GM12878 (cell line): ENCODE measurements around the gene SNTA1. TPM values are rescaled to one million over a fixed set of nuclear protein-coding genes. Genes with fewer than 3 reads are reported as not detected.

Experiments
- ATAC-seq: fragments of 200-7000 bp; cut with Tn5 transposase; 3 replicates; pipeline ENCODE4 v1.9.1; 2020; ENCODE audit warnings: mild to moderate bottlenecking, moderate library complexity
- BruUV-seq: library from RNA; stranded (reverse); fragments of 400-500 nt; replicated peaks from 2 replicates; lab custom pipeline; 2021; lab: Mats Ljungman, UMichigan
- CTCF ChIA-PET: fragments of 300-600 bp; sonication (Branson Sonifier 250); formaldehyde crosslinking; extraction: SDS; loops from one replicate; lab custom pipeline; 2021; ENCODE audit warnings: inconsistent platforms; lab: Yijun Ruan, JAX
- POLR2A ChIA-PET: fragments of 350-600 bp; formaldehyde crosslinking; extraction: SDS; loops from one replicate; lab custom pipeline; 2021; ENCODE audit warnings: inconsistent platforms; lab: Charles Lee
- RAD21 ChIA-PET: fragments of 300-600 bp; sonication (Branson Sonifier 250); formaldehyde crosslinking; loops from one replicate; lab custom pipeline; 2023; ENCODE audit warnings: antibody characterized with exemption; ENCODE audit not compliant: unreplicated experiment; lab: Charles Lee
- SMC1A ChIA-PET: fragments of 300-600 bp; sonication (Branson Sonifier 250); formaldehyde crosslinking; loops from one replicate; lab custom pipeline; 2023; ENCODE audit not compliant: unreplicated experiment, uncharacterized antibody; lab: Charles Lee
- DNase-seq: peaks from one replicate; pipeline ENCODE4 v3.0.0-alpha.2; 2011; ENCODE audit warnings: low read depth, low spot score
- FAIRE-seq: peaks from 3 replicates; lab custom pipeline; 2011; peaks lifted over from hg19 to GRCh38; lab: Jason Lieb, UNC
- H2AFZ ChIP-seq: 2 replicates; pipeline ENCODE4 v1.6.0; 2011; ENCODE audit warnings: low read depth, low read length, control low read depth; ENCODE audit not compliant: control insufficient read depth
- H3K27ac ChIP-seq: 2 replicates; pipeline ENCODE4 v1.5.1; 2011; ENCODE audit warnings: control low read depth; ENCODE audit not compliant: control insufficient read depth, insufficient read depth
- H3K27me3 ChIP-seq, 2 experiments: replicated peaks in 1 of 2; 2 replicates each; pipeline versions ENCODE4 v1.6.0 to v1.6.1; 2011; ENCODE audit warnings: low read length in 1 of 2; ENCODE audit not compliant: control insufficient read depth in 2 of 2, insufficient read depth in 2 of 2
- H3K36me3 ChIP-seq, 2 experiments: 2 replicates each; pipeline ENCODE4 v1.5.1; 2011; ENCODE audit warnings: low read length in 1 of 2; ENCODE audit not compliant: control insufficient read depth in 2 of 2, insufficient read depth in 2 of 2
- H3K4me1 ChIP-seq: 2 replicates; pipeline ENCODE4 v1.6.1; 2011; ENCODE audit warnings: mild to moderate bottlenecking, low read length, moderate library complexity, mixed read lengths; ENCODE audit not compliant: control insufficient read depth, insufficient read depth
- H3K4me2 ChIP-seq: 2 replicates; pipeline ENCODE4 v1.6.0; 2011; ENCODE audit warnings: control low read depth; ENCODE audit not compliant: control insufficient read depth, insufficient read depth
- H3K4me3 ChIP-seq: fragments of 200-600 bp; sonication (generic); 2 replicates; pipeline ENCODE4 v1.5.1; 2016
- H3K79me2 ChIP-seq: 2 replicates; pipeline ENCODE4 v1.6.0; 2011; ENCODE audit warnings: low read length; ENCODE audit not compliant: control insufficient read depth, insufficient read depth
- H3K9ac ChIP-seq: 2 replicates; pipeline ENCODE4 v1.8.0; 2011; ENCODE audit warnings: low read length, control low read depth, mixed read lengths; ENCODE audit not compliant: control insufficient read depth, insufficient read depth
- H3K9me3 ChIP-seq: replicated peaks from 3 replicates; pipeline ENCODE4 v1.5.1; 2011; ENCODE audit warnings: mild to moderate bottlenecking, low read length; ENCODE audit not compliant: control insufficient read depth, insufficient read depth
- H4K20me1 ChIP-seq: 2 replicates; pipeline ENCODE4 v1.6.0; 2011; ENCODE audit not compliant: control insufficient read depth, insufficient read depth
- BRCA1 ChIP-seq: IDR thresholded peaks from 2 replicates; pipeline ENCODE4 v1.6.1; 2011; ENCODE audit warnings: low read depth, low read length, improper control_type of control experiment
- CBFB ChIP-seq: IDR thresholded peaks from 2 replicates; pipeline ENCODE4 v1.6.1; 2016; ENCODE audit warnings: antibody characterized with exemption, low read depth
- CHD1 ChIP-seq: IDR thresholded peaks from 2 replicates; pipeline ENCODE4 v1.6.1; 2012; ENCODE audit warnings: low read depth, low read length, improper control_type of control experiment
- FOS ChIP-seq: IDR thresholded peaks from 3 replicates; pipeline ENCODE4 v1.6.1; 2011; ENCODE audit warnings: borderline replicate concordance; ENCODE audit not compliant: insufficient read length; ENCODE audit errors: extremely low read depth
- JUNB ChIP-seq: IDR thresholded peaks from 2 replicates; pipeline ENCODE4 v1.6.1; 2016; ENCODE audit warnings: antibody characterized with exemption, mild to moderate bottlenecking
- KLF5 ChIP-seq: fragments of 450-650 bp; IDR thresholded peaks from 2 replicates; pipeline ENCODE4 v1.6.1; 2014; ENCODE audit warnings: mild to moderate bottlenecking; ENCODE audit not compliant: partially characterized antibody
- RUNX3 ChIP-seq: IDR thresholded peaks from 2 replicates; pipeline ENCODE4 v1.6.1; 2012; ENCODE audit warnings: low read length, inconsistent platforms
- USF1 ChIP-seq: IDR thresholded peaks from 2 replicates; pipeline ENCODE4 v1.6.1; 2011; ENCODE audit warnings: borderline replicate concordance, low read depth, mild to moderate bottlenecking, moderate library complexity, mixed read lengths, low read length; ENCODE audit not compliant: insufficient read depth; ENCODE audit errors: extremely low read length
- USF2 ChIP-seq: IDR thresholded peaks from 2 replicates; pipeline ENCODE4 v1.6.1; 2011; ENCODE audit warnings: low read depth, low read length, improper control_type of control experiment, borderline replicate concordance
- ZBTB40 ChIP-seq: fragments of 450-650 bp; IDR thresholded peaks from 2 replicates; pipeline ENCODE4 v1.6.1; 2016; ENCODE audit warnings: mild to moderate bottlenecking, moderate library complexity, borderline replicate concordance
- WGBS: methylation state at CpG from one replicate; pipeline ENCODE4 v1.1.6; 2016; ENCODE audit warnings: low lambda C conversion rate; ENCODE audit not compliant: insufficient replicate concordance, insufficient coverage; ENCODE audit errors: missing lambda C conversion rate; 5-methylcytosine and 5-hydroxymethylcytosine counted together
- in situ Hi-C: fragments of 300-500 bp; cut with MboI; formaldehyde crosslinking; loops from 9 replicates; pipeline ENCODE4 v1.14.3; 2018; ENCODE audit warnings: mixed read lengths
- intact Hi-C: fragments of 100-400 bp; cut with micrococcal nuclease; formaldehyde crosslinking; loops from one replicate; pipeline ENCODE4 v1.14.2; 2022; ENCODE audit not compliant: unreplicated experiment
- polyA plus RNA-seq, 11 experiments: library from polyadenylated mRNA; depleted of rRNA in 4 of 11; unstranded in 6 of 11; stranded (reverse) in 5 of 11; fragments of >200 nt; fragmentation: Nextera tagmentation in 4 of 11; fragmentation: Illumina TruSeq in 1 of 11; extraction: Ambion mirVana in 4 of 11; extraction: Trizol in 1 of 11; gene quantifications; 1 replicate in 1 of 11; 2 replicates in 10 of 11; pipeline versions ENCODE4 v1.2.1 to v1.2.3, GENCODE V29; 2011 to 2016; ENCODE audit warnings: inconsistent platforms in 2 of 11, missing spikeins in 2 of 11, low read depth in 1 of 11
- total RNA-seq, 4 experiments: library from RNA; depleted of rRNA in 3 of 4; stranded (reverse); fragments of >200 nt in 3 of 4; fragmentation: Illumina TruSeq in 1 of 4; extraction: Trizol in 1 of 4; gene quantifications; 2 replicates each; pipeline versions ENCODE4 v1.2.1 to v1.2.3, GENCODE V29; 2013 to 2021

The SNTA1 gene
- total and polyA plus RNA-seq, 10 of the 15 experiments (the other 5 are each of a cell fraction or from before 2014, with no cell fraction given), result 0.26 to 5.1 (median 1.8) TPM

- Histone ChIP-seq H3K36me3 (peaks cover 5 to 6% of the 10 kb centered on the region in 2 experiments), H3K4me2 (no peak overlapping the region), H3K9me3 (no peaks in the 10 kb centered on the region), H3K4me3 (no peak overlapping the region), H3K27me3 (no peaks in the 10 kb centered on the region), H3K79me2 (no peaks in the 10 kb centered on the region), H3K4me1 (no peaks in the 10 kb centered on the region; the same call in 1 of the 2 replicates), H2AFZ (no peak overlapping the region), H3K9ac (no peak overlapping the region), H4K20me1 (no peaks in the 10 kb centered on the region), H3K27ac (no peak overlapping the region)
- FAIRE-seq (no peak), DNase-seq (no peak), ATAC-seq (no peak)
- in situ Hi-C loops, result no loop called here
- RAD21 ChIA-PET, result no interaction called here
- BruUV-seq, result no TSS peak
- SMC1A ChIA-PET, result no interaction called here
- WGBS, result 99% methylated on average over 4 of the region's 4 CpGs
- TF ChIP-seq USF1, result no peak
- TF ChIP-seq KLF5, result no peak
- TF ChIP-seq CBFB, result no peak
- no peak for TF ChIP-seq BRCA1
- TF ChIP-seq JUNB, result no peak
- no peak for TF ChIP-seq USF2
- TF ChIP-seq CHD1, result no peak
- no peak for TF ChIP-seq RUNX3
- TF ChIP-seq FOS, result no peak
- no peak for TF ChIP-seq ZBTB40
- CTCF ChIA-PET, result interaction anchor here (0.6 kb wide), 1 partner anchor 279 kb away, joined by 3 read pairs; no protein-coding TSS in a partner anchor
- POLR2A ChIA-PET, result no interaction called here
- intact Hi-C loops, result no loop called here
Measured at GRCh38 chr20:33373735-33374605, 69.6 kb downstream of the SNTA1 start.
